NCI-H2029 (cell line): Measurements from ENCODE around the gene KRTAP10-5.

ENCODE experiments used
- DNase-seq: peaks from one replicate; lab custom pipeline; 2025; lab: John Stamatoyannopoulos, UW

KRTAP10-5 gene

GRCh38 chr21:44530221-44530902 is 50.0 kb downstream of the KRTAP10-5 start:
- no peak for DNase-seq

DNA sequence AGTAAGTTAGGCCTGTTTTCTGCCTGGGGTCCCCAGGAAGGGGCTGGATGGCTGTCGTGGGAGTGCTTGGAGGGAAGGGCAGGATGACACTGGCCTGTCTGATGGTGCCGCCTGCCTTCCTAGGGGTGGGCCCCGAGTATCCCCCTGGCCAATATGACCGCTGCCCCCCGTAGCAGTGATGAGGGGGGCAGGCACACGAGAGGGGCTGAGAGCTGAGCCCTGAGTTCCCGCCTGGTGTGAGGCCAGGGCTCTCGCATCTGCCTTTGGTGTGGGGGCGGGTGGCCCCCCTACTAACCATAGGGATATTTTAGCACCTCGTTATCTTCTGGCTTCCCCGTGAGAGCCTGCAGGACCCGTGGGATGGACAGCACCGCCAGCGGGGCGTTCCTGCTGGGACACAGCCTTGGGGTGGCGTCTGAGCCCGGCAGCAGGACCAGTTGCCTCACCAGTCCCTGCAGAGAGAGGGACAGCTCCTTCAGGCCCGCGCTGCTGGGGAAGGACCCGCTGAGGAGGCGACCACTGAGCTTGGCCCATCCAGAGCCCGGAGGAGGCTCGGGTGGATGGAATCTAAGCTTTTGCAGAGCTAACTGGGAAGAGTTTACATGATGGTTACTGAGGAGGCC is 50.8 kb downstream of the KRTAP10-5 start:
- no peak for DNase-seq
